HepG2 (cell line): Measurements from ENCODE around the gene TXNL4A. TPM values are rescaled to one million over a fixed set of nuclear protein-coding genes. Genes with fewer than 3 reads are reported as not detected.
A peak's percentile ranks its signal among the peaks of the same experiment; 100 is the strongest.

Source experiments
- FOXA3 ChIP-seq: IDR thresholded peaks from 2 replicates; pipeline ENCODE4 v1.6.1; 2016; ENCODE audit warnings: missing genetic modification reagents, missing compliant biosample characterization
- GMEB1 ChIP-seq: sonication (generic); formaldehyde crosslinking; IDR thresholded peaks from 2 replicates; pipeline ENCODE4 v1.5.1; 2020; ENCODE audit warnings: missing genetic modification reagents, mild to moderate bottlenecking, borderline replicate concordance
- KIAA2018 ChIP-seq: sonication (generic); formaldehyde crosslinking; IDR thresholded peaks from 2 replicates; pipeline ENCODE4 v1.5.0; 2020; ENCODE audit warnings: mild to moderate bottlenecking, missing genetic modification reagents, borderline replicate concordance
- MTERF4 ChIP-seq: sonication (generic); formaldehyde crosslinking; IDR thresholded peaks from 2 replicates; pipeline ENCODE4 v1.8.0; 2023; ENCODE audit warnings: mild to moderate bottlenecking, missing genetic modification reagents
- STAT6 ChIP-seq: sonication (generic); formaldehyde crosslinking; IDR thresholded peaks from 2 replicates; pipeline ENCODE4 v1.4.0; 2020; ENCODE audit warnings: missing genetic modification reagents, mild to moderate bottlenecking, borderline replicate concordance
- ZNF142 ChIP-seq: sonication (generic); formaldehyde crosslinking; IDR thresholded peaks from 2 replicates; pipeline ENCODE4 v1.4.0; 2020; ENCODE audit warnings: missing genetic modification reagents
- ZNF629 ChIP-seq: sonication (generic); formaldehyde crosslinking; conservative IDR thresholded peaks from 2 replicates; pipeline ENCODE4 v1.5.0; 2020; ENCODE audit warnings: missing genetic modification reagents
- polyA plus RNA-seq, 8 experiments: library from polyadenylated mRNA; depleted of rRNA in 3 of 8; stranded (reverse) in 7 of 8; unstranded in 1 of 8; fragments of >200 nt; fragmentation: Illumina TruSeq in 4 of 8; extraction: Trizol in 4 of 8; gene quantifications; 2 replicates each; pipeline versions ENCODE4 v1.2.1 to v1.2.3, GENCODE V29; 2011 to 2016; ENCODE audit warnings: low read depth in 4 of 8, missing spikeins in 1 of 8, mixed read lengths in 1 of 8; ENCODE audit not compliant: insufficient read depth in 1 of 8
- total RNA-seq, 5 experiments: library from RNA; depleted of rRNA; stranded (reverse); fragments of >200 nt; fragmentation: Illumina TruSeq; extraction: Trizol; gene quantifications; 2 replicates each; pipeline ENCODE4 v1.2.3, GENCODE V29; 2016; ENCODE audit warnings: low read depth in 1 of 5

The TXNL4A gene
- total and polyA plus RNA-seq, 2 of the 13 experiments (the other 11 are each of a cell fraction or from before 2014, with no cell fraction given): 172 to 202 TPM

DNA sequence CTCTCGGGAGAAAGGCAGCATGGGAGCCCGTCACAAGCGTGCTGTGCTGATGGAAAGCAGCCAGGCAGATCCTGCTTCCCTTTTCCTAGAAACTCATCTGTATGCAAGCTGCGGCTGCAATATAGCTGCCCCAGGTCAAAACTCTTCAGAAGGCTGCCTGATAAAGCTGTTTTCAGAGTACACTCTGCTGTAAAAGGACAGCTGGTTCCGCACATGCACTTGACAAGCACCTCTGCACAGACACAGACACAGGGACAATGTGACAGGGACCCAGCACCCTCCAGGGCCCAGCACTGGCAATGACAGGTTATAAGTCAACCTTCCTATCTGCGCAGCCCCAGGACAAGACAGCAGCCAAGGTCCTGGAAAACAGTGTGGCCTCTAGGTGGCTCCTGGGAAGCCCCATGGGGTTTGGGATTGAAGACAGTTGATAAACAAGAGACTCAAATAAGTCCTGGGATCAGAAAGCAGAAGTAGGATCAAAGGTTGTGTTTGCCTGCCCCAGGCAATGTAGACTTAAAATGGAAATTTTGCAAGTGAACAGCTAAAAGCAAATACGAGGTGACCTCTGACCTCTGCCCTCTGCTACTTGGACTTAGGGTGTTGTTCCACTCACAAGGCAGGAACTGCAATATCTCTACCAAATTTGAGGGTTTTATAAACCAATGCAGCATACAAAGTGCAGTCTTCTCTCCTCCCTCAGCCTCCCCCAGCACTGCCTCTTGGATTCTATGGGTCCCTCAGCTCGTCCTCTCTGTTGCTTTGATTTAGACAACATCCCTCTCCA is 53.9 kb downstream of the TXNL4A start (continued):
- no peak for TF ChIP-seq ZNF142 (CRISPR knock-in tag)
- TF ChIP-seq ZNF629: peak; percentile 47; the same call in 1 of the 2 replicates
- TF ChIP-seq FOXA3: peak; percentile 98
- TF ChIP-seq STAT6 (CRISPR knock-in tag): no peak; the same call in 1 of the 2 replicates
- TF ChIP-seq KIAA2018 (CRISPR knock-in tag): no peak
- TF ChIP-seq GMEB1 (CRISPR knock-in tag): peak; percentile 84
- TF ChIP-seq MTERF4 (CRISPR knock-in tag): no peak
